Erythroblast (primary cell): ENCODE data around the gene TOP2A.

Experiments
- DNase-seq, 2 experiments: peaks; one replicate each; lab custom pipeline; 2025; lab: John Stamatoyannopoulos, UW
- GATA1 ChIP-seq: IDR thresholded peaks from 2 replicates; pipeline ENCODE4 v1.6.1; 2011; ENCODE audit warnings: low read depth, mild to moderate bottlenecking, control low read depth, low read length, moderate library complexity
- POLR2A ChIP-seq: IDR thresholded peaks from 2 replicates; pipeline ENCODE4 v1.6.1; 2011; ENCODE audit warnings: mild to moderate bottlenecking, low read length

The TOP2A gene

DNA sequence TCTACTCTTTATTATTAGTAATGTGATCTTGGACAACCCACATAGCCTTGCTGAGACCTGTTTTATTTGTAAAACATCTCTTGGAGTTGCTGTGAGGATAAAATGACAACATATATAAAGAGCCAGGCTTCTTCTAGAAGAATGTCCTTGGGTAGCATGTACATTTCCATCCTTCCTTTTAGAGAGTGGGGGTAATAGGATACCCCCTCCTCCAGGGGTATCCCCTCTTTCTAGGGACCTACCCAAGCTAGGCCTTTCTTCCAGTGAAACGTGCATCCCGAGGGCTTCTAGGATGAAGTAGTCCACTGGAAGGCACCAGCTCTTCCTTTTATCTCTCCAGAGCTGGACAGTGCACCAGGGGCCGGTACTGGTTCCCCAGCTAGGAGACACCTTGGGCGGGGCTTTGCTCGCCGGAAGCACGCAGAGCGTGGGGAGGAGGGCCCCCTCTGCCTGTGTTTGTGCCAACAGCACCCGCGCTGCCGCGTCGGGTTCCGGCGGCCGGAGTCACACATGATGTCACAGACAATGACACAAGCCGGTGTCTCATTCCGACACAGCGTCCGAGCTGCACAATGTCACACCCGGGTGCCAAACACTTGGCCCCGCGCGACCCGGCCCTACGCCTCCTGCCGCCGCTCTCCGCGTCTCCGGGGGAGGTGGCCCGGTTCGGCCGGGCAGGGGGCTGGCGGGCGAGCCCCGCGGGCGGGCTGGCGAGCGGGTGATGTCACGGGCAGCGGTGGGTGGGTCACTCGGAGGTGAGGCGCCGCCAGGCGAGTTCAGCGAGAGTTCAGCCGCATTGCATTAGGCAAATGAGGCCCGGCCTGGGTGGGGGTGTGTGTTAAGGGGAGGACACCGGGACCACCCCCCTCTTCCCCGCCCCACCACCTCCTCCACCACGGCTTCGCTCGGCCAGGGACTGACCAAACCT lies 76.6 kb downstream of the TOP2A start:
- peak; percentile 40 for TF ChIP-seq POLR2A
- no peak for TF ChIP-seq GATA1
- peak; percentile 91 to 92 for DNase-seq

DNA sequence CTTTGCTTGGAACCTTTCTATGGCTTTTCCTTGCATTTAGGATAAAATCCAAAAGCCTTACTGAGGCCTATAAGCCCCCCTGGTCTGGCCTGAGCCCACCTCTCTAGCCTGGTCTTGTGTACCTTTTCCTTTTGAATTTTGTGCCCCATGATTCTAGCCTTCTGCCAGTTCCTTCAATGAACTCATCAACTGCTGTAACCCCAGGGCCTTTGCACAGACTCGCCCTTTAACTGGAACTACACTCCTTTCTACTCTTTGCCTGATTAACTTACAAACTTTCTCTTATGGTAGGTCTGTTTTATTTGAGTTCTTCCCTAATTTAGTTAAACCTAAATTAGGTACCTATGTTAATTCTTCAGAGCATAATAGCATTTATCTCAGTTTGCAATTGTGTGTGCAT lies 77.4 kb downstream of the TOP2A start:
- TF ChIP-seq POLR2A (no peak), GATA1 (no peak)
- no peak for DNase-seq

DNA sequence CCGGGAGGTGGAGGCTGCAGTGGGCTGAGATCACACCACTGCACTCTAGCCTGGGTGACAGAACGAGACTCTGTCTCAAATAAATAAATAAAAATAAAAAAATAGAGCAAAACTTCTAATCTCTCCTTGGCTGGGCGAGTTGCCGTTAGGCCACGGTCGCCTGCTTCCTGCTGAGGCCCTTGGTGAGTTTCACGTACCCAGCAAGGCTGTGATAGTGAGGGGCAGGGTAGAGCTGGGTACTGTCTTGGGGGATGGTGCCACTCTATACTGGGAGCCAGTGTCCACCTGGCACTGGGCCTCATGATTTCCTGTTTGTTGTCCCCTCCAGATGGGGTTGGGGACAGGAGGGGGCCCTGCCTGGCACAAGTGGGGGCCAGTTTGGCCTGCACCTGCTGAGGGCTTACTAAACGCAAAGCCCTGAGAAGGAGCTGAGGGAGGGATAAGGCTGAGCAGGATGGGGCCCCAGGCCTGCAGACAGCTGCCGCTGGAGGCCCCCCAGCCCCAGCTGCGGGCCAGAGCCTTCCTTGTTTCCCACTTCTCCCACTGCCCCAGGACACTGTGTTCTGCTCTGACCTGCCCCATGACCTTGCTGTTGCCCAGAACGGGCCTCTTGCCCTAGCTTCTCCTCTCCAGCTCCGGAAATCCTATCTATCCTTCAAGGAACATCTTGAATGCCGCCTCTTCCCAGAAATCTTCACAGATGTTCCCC lies 78.6 kb downstream of the TOP2A start:
- TF ChIP-seq GATA1: no peak
- no peak for TF ChIP-seq POLR2A
- no peak for DNase-seq
